Ureter (tissue), 1 donor: Measurements from ENCODE around the gene VEGFA. TPM values are rescaled to one million over a fixed set of nuclear protein-coding genes. Genes with fewer than 3 reads are reported as not detected.

Experiments used
- DNase-seq: peaks from one replicate; pipeline ENCODE4 v3.0.0-alpha.2; 2020; ENCODE audit warnings: low spot score
- total RNA-seq: library from RNA; stranded (reverse); gene quantifications from one replicate; pipeline ENCODE4 v1.2.4, GENCODE V29; 2023
- donor health status: DM: yes; HTN: yes; CAD: no.

Gene VEGFA
- total RNA-seq, 1 donor from 2014 or later = 261 TPM

GRCh38 chr6:43738877-43739641 is 31.0 kb upstream of the VEGFA start:
- DNase-seq = peak; percentile 52

- peak; percentile 29 for DNase-seq
These were observed 30.3 kb upstream of the VEGFA start for GRCh38 chr6:43739642-43740091.

GRCh38 chr6:43740321-43740960 is 29.6 kb upstream of the VEGFA start:
- DNase-seq = peak; percentile 36

- DNase-seq = no peak
These were observed 28.8 kb upstream of the VEGFA start for GRCh38 chr6:43740961-43741764.

- DNase-seq = no peak
These were observed 28.2 kb upstream of the VEGFA start for GRCh38 chr6:43741829-43742228.

- DNase-seq = no peak
These were observed 27.7 kb upstream of the VEGFA start for GRCh38 chr6:43742285-43742684.

- DNase-seq = peak; percentile 37
These were observed 26.9 kb upstream of the VEGFA start for GRCh38 chr6:43742931-43743632.

- peak; percentile 33 for DNase-seq
These were observed 26.2 kb upstream of the VEGFA start for GRCh38 chr6:43743682-43744381.

GRCh38 chr6:43744491-43744890 is 25.5 kb upstream of the VEGFA start:
- DNase-seq = peak; percentile 29

- peak; percentile 29 for DNase-seq
These were observed 24.9 kb upstream of the VEGFA start for GRCh38 chr6:43744931-43745727.

GRCh38 chr6:43746071-43746470 is 23.9 kb upstream of the VEGFA start:
- peak; percentile 9 for DNase-seq

- peak; percentile 38 for DNase-seq
These were observed 23.4 kb upstream of the VEGFA start for GRCh38 chr6:43746613-43747102.

GRCh38 chr6:43747784-43748183 is 22.2 kb upstream of the VEGFA start:
- DNase-seq = peak; percentile 40

- peak; percentile 12 for DNase-seq
These were observed 21.2 kb upstream of the VEGFA start for GRCh38 chr6:43748765-43749164.

GRCh38 chr6:43749461-43749860 is 20.6 kb upstream of the VEGFA start:
- peak; percentile 22 for DNase-seq

GRCh38 chr6:43750622-43751021 is 19.4 kb upstream of the VEGFA start:
- DNase-seq = no peak

- DNase-seq = no peak
These were observed 16.3 kb upstream of the VEGFA start for GRCh38 chr6:43753570-43754183.

GRCh38 chr6:43757966-43758616 is 11.9 kb upstream of the VEGFA start:
- no peak for DNase-seq

GRCh38 chr6:43758617-43759050 is 11.4 kb upstream of the VEGFA start:
- no peak for DNase-seq
